K562 (cell line): Measurements from ENCODE around the gene PCLAF.

Experiments used
- CTCF ChIP-seq, 3 experiments: IDR thresholded peaks in 2 of 3; conservative IDR thresholded peaks in 1 of 3; 2 replicates each; pipeline ENCODE4 v1.5.1; 2011 to 2012; ENCODE audit warnings: low read length in 3 of 3, mild to moderate bottlenecking in 3 of 3, control low read depth in 2 of 3, improper control_type of control experiment in 1 of 3, inconsistent platforms in 1 of 3, low read depth in 1 of 3, mixed read lengths in 1 of 3, moderate library complexity in 1 of 3; ENCODE audit not compliant: insufficient read depth in 2 of 3
- HNRNPL ChIP-seq: fragments of 200-400 bp; formaldehyde crosslinking; IDR thresholded peaks from 2 replicates; pipeline ENCODE4 v1.6.1; 2017; ENCODE audit warnings: low read depth, mild to moderate bottlenecking, low read length
- RB1 ChIP-seq: fragments of 450-650 bp; IDR thresholded peaks from 2 replicates; pipeline ENCODE4 v1.6.1; 2017; ENCODE audit warnings: low read depth, mild to moderate bottlenecking
- SMAD4 ChIP-seq: fragments of 250-450 bp; sonication (Bioruptor Pico); conservative IDR thresholded peaks from 2 replicates; pipeline ENCODE4 v1.8.0; 2021; ENCODE audit warnings: inconsistent platforms, mild to moderate bottlenecking, moderate library complexity
- SNAPC5 ChIP-seq: fragments of 250-450 bp; sonication (Bioruptor Pico); IDR thresholded peaks from 2 replicates; pipeline ENCODE4 v1.8.0; 2021; ENCODE audit warnings: moderate library complexity, mild to moderate bottlenecking, inconsistent platforms
- SP2 ChIP-seq: IDR thresholded peaks from 2 replicates; pipeline ENCODE4 v1.6.1; 2011; ENCODE audit warnings: mild to moderate bottlenecking, low read depth, low read length, moderate library complexity; ENCODE audit not compliant: poor library complexity, severe bottlenecking; ENCODE audit errors: extremely low read depth
- SUPT5H ChIP-seq: fragments of 450-650 bp; IDR thresholded peaks from 2 replicates; pipeline ENCODE4 v1.6.1; 2016
- TCF3 ChIP-seq: sonication (generic); formaldehyde crosslinking; IDR thresholded peaks from 2 replicates; pipeline ENCODE4 v1.4.0; 2020; ENCODE audit warnings: mild to moderate bottlenecking, missing genetic modification reagents
- ZNF12 ChIP-seq: sonication (generic); formaldehyde crosslinking; IDR thresholded peaks from 2 replicates; pipeline ENCODE4 v1.4.0; 2020; ENCODE audit warnings: mild to moderate bottlenecking, missing genetic modification reagents

GRCh38 chr15:64398575-64398974, 17.3 kb upstream of the PCLAF start:
- TF ChIP-seq ZNF12 (no peak), SMAD4 (CRISPR knock-in tag) (no peak), SNAPC5 (CRISPR knock-in tag) (no peak), CTCF (IDR thresholded peaks at IDR 0.05 in 2 of 3, conservative IDR thresholded peaks at IDR 0.05 in 1 of 3; ENCODE audit: insufficient read depth in 2 of 3, low read depth in 1 of 3, low read length in 3 of 3) (no peak), HNRNPL (no peak), TCF3 (CRISPR knock-in tag) (no peak), RB1 (no peak), SP2 (no peak), SUPT5H (no peak)
